HL-60 (cell line): ENCODE data around the gene SLC9A1.

Source experiments
- DNase-seq, 2 experiments: peaks; one replicate each; pipeline ENCODE4 v3.0.0-alpha.2; 2010 to 2020; ENCODE audit warnings: low read depth in 1 of 2, low spot score in 1 of 2
- H3K27ac ChIP-seq: fragments of 250-450 bp; sonication (Bioruptor Pico); replicated peaks from 2 replicates; pipeline ENCODE4 v1.5.1; 2020; ENCODE audit warnings: mild to moderate bottlenecking, moderate library complexity
- H3K27me3 ChIP-seq: fragments of 250-450 bp; sonication (Bioruptor Pico); 2 replicates; pipeline ENCODE4 v1.5.1; 2021; ENCODE audit warnings: mild to moderate bottlenecking, moderate library complexity; ENCODE audit not compliant: insufficient read depth, poor library complexity, severe bottlenecking
- H3K4me3 ChIP-seq: replicated peaks from 2 replicates; pipeline ENCODE4 v1.5.1; 2011; ENCODE audit warnings: mild to moderate bottlenecking, control low read depth, low read length; ENCODE audit not compliant: insufficient read depth
- CTCF ChIP-seq: IDR thresholded peaks from one replicate; pipeline ENCODE4 v1.5.1; 2011; ENCODE audit warnings: low read length, control low read depth, inconsistent platforms; ENCODE audit not compliant: insufficient read depth
- GABPA ChIP-seq: IDR thresholded peaks from 2 replicates; pipeline ENCODE4 v1.6.1; 2012; ENCODE audit warnings: low read depth
- POLR2AphosphoS5 ChIP-seq: IDR thresholded peaks from 2 replicates; pipeline ENCODE4 v1.6.1; 2012; ENCODE audit warnings: low read depth
- REST ChIP-seq: IDR thresholded peaks from 2 replicates; pipeline ENCODE4 v1.6.1; 2012; ENCODE audit warnings: low read depth; ENCODE audit not compliant: insufficient replicate concordance
- SPI1 ChIP-seq: IDR thresholded peaks from 2 replicates; pipeline ENCODE4 v1.6.1; 2012; ENCODE audit warnings: low read depth, mild to moderate bottlenecking, borderline replicate concordance

Gene SLC9A1

GRCh38 chr1:27166351-27166802 is 11.5 kb upstream of the SLC9A1 start:
- Histone ChIP-seq H3K27me3 (no peaks in the 10 kb centered on the region), H3K4me3 (no peak overlapping the region), H3K27ac (no peak overlapping the region)
- no peak for DNase-seq
- TF ChIP-seq REST (no peak), POLR2AphosphoS5 (no peak), SPI1 (no peak), GABPA (no peak)

GRCh38 chr1:27163093-27163492 is 8.2 kb upstream of the SLC9A1 start:
- TF ChIP-seq CTCF, result no peak
- TF ChIP-seq SPI1, result no peak
- TF ChIP-seq GABPA, result no peak
- TF ChIP-seq REST, result no peak
- no peak for TF ChIP-seq POLR2AphosphoS5
- DNase-seq, result no peak

GRCh38 chr1:27162090-27162489 is 7.2 kb upstream of the SLC9A1 start:
- H3K27ac ChIP-seq, result peak overlapping the region; percentile 30
- no peak for TF ChIP-seq GABPA
- TF ChIP-seq REST, result no peak
- TF ChIP-seq SPI1, result no peak
- TF ChIP-seq CTCF, result no peak
- no peak for TF ChIP-seq POLR2AphosphoS5

More at GRCh38 chr1:27163093-27163492, 8.2 kb upstream of the SLC9A1 start:
- Histone ChIP-seq H3K27me3 (no peaks in the 10 kb centered on the region), H3K27ac (no peak overlapping the region), H3K4me3 (no peak overlapping the region)

More at GRCh38 chr1:27162090-27162489, 7.2 kb upstream of the SLC9A1 start:
- no peak for DNase-seq
- Histone ChIP-seq H3K27me3 (no peaks in the 10 kb centered on the region), H3K4me3 (no peak overlapping the region)
